ENCODE results near the gene PRMT3. TPM values are rescaled to one million over a fixed set of nuclear protein-coding genes. Genes with fewer than 3 reads are reported as not detected.

Gene PRMT3
- total and polyA plus RNA-seq, 2 of the 13 experiments (the other 11 are each of a cell fraction or from before 2014, with no cell fraction given), result 9.1 to 27.7 TPM

DNA sequence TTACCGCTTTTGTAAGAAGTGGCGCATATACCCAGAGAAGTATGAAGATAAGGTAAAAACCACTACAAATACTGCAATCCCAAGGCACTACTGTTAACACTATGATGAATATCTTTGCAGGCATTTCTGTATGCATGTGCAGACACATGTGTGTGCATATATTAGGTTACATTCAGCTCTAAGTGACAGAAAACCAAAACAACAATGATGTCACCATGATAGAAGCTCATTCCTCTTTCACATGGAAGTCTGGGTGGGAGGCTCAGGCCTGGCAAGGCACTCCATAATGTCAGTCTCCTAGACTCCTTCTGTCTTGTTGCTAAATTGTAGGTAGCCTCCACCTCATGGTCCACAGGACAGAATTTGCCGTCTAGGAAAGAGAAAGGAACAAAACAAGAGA is 148.8 kb downstream of the PRMT3 start:
- no peaks in the 10 kb centered on the region for H3K79me2 ChIP-seq (ENCODE audit: insufficient read depth, low read length)
- H3K27me3 ChIP-seq (ENCODE audit: control insufficient read depth in 1 of 2, insufficient read depth in 2 of 2, low read length in 2 of 2), result peaks cover 0 to 10% of the 10 kb centered on the region in 2 experiments; a peak in 1 of 5 replicates
- WGBS (ENCODE audit: low lambda C conversion rate), result 31% methylated on average over 3 of the region's 3 CpGs
- TF ChIP-seq ATF7 (IDR thresholded peaks at IDR 0.05), result peak; percentile 46; the same call in 1 of the 2 replicates
- TF ChIP-seq ATF7 (CRISPR knock-in tag; IDR thresholded peaks at IDR 0.05), result no peak
- no peak for TF ChIP-seq ZMYM2 (CRISPR knock-in tag; IDR thresholded peaks at IDR 0.05)
- no peak overlapping the region for H3K27ac ChIP-seq (ENCODE audit: extremely low read length, insufficient read depth, low read length)
- H3K36me3 ChIP-seq (replicated peaks in 1 of 2; ENCODE audit: control insufficient read depth in 1 of 2, insufficient read depth in 2 of 2, low read length in 2 of 2), result no peaks in the 10 kb centered on the region
- no peaks in the 10 kb centered on the region for H3K4me1 ChIP-seq (ENCODE audit: insufficient read depth, low read length)
- no TSS peak for BruUV-seq (replicated peaks)
- in situ Hi-C loops (cut with HindIII; ENCODE audit: extremely low pct_ligation_motif_present, low pct_unique_long_range_greater_than_20kb) (no loop called here), intact Hi-C loops (cut with micrococcal nuclease; ENCODE audit: unreplicated experiment) (no loop called here)
- CTCF ChIA-PET (ENCODE audit: low intra/inter-chr PET ratio, low total read pairs), result no interaction called here
- H3K9me3 ChIP-seq (ENCODE audit: low read length), result no peaks in the 10 kb centered on the region
- POLR2A ChIA-PET, result no interaction called here
- no peak overlapping the region for H3K4me2 ChIP-seq (ENCODE audit: low read depth, low read length)
- H3K4me3 ChIP-seq (replicated peaks in 1 of 3; ENCODE audit: insufficient read depth in 1 of 3, low read depth in 2 of 3, low read length in 3 of 3), result no peak overlapping the region
- H4K20me1 ChIP-seq (ENCODE audit: insufficient read depth, low read length), result no peaks in the 10 kb centered on the region
- ATAC-seq (no peak), FAIRE-seq (no peak), DNase-seq (ENCODE audit: low spot score) (no peak)
- no peak overlapping the region for H3K9ac ChIP-seq (ENCODE audit: insufficient read depth, low read depth, low read length)
- no peak overlapping the region for H2AFZ ChIP-seq (ENCODE audit: low read length)

DNA sequence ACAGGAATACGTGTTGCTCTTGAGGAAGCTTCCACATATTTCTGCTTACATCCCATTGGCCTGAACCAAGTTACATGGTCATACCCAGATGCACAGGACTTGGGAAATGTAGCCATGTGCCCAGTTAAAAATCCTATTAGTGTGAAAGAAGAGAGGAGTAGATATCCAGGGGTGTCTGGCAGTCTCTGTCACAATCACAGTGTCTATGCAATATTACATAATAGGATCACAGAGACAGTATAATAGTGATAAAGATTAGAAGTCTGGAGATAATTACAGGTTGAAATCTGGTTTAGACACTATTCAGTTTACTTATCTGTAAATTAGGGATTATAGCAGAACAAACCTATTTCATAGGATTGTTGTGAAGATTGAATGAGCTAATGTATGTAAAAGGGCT is 149.3 kb downstream of the PRMT3 start:
- POLR2A ChIA-PET, result no interaction called here
- ATAC-seq (no peak), DNase-seq (ENCODE audit: low spot score) (no peak), FAIRE-seq (no peak)
- H2AFZ ChIP-seq (ENCODE audit: low read length), result no peak overlapping the region
- no peaks in the 10 kb centered on the region for H4K20me1 ChIP-seq (ENCODE audit: insufficient read depth, low read length)
- CTCF ChIA-PET (ENCODE audit: low intra/inter-chr PET ratio, low total read pairs), result no interaction called here
- intact Hi-C loops (cut with micrococcal nuclease; ENCODE audit: unreplicated experiment) (no loop called here), in situ Hi-C loops (cut with HindIII; ENCODE audit: extremely low pct_ligation_motif_present, low pct_unique_long_range_greater_than_20kb) (no loop called here)
- 5% methylated on average over 1 of the region's 1 CpG for WGBS (ENCODE audit: low lambda C conversion rate)
- H3K79me2 ChIP-seq (ENCODE audit: insufficient read depth, low read length), result no peaks in the 10 kb centered on the region
- no peak overlapping the region for H3K9ac ChIP-seq (ENCODE audit: insufficient read depth, low read depth, low read length)
- no peak overlapping the region for H3K27ac ChIP-seq (ENCODE audit: extremely low read length, insufficient read depth, low read length)
- TF ChIP-seq PCBP1 (IDR thresholded peaks at IDR 0.05; ENCODE audit: borderline replicate concordance, low read depth, low read length) (no peak), ZFX (CRISPR knock-in tag; IDR thresholded peaks at IDR 0.05; ENCODE audit: low read depth) (no peak), NCOA1 (CRISPR knock-in tag; IDR thresholded peaks at IDR 0.05) (no peak), ZSCAN22 (CRISPR knock-in tag; IDR thresholded peaks at IDR 0.05) (no peak), HMG20A (CRISPR knock-in tag; IDR thresholded peaks at IDR 0.05; ENCODE audit: borderline replicate concordance) (no peak), SP2 (CRISPR knock-in tag; IDR thresholded peaks at IDR 0.05) (no peak)
- H3K4me3 ChIP-seq (replicated peaks in 1 of 3; ENCODE audit: insufficient read depth in 1 of 3, low read depth in 2 of 3, low read length in 3 of 3), result no peak overlapping the region
- no peaks in the 10 kb centered on the region for H3K4me1 ChIP-seq (ENCODE audit: insufficient read depth, low read length)
- no peak overlapping the region for H3K4me2 ChIP-seq (ENCODE audit: low read depth, low read length)
- no TSS peak for BruUV-seq (replicated peaks)
- H3K36me3 ChIP-seq (replicated peaks in 1 of 2; ENCODE audit: control insufficient read depth in 1 of 2, insufficient read depth in 2 of 2, low read length in 2 of 2), result no peaks in the 10 kb centered on the region
- no peaks in the 10 kb centered on the region for H3K9me3 ChIP-seq (ENCODE audit: low read length)
- H3K27me3 ChIP-seq (ENCODE audit: control insufficient read depth in 1 of 2, insufficient read depth in 2 of 2, low read length in 2 of 2), result peaks cover 0 to 12% of the 10 kb centered on the region in 2 experiments; a peak in 1 of 5 replicates
